IMR-90 (cell line): ENCODE results near the gene CCDC107. TPM values are rescaled to one million over a fixed set of nuclear protein-coding genes. Genes with fewer than 3 reads are reported as not detected.

Source experiments
- ATAC-seq: fragments of 200-7000 bp; cut with Tn5 transposase; 2 replicates; pipeline ENCODE4 v1.9.1; 2020; ENCODE audit warnings: low read depth, mild to moderate bottlenecking, moderate library complexity
- BruUV-seq: library from RNA; stranded (reverse); fragments of 400-500 nt; replicated peaks from 2 replicates; lab custom pipeline; 2021; lab: Mats Ljungman, UMichigan
- CTCF ChIA-PET: fragments of 300-600 bp; formaldehyde crosslinking; extraction: SDS; loops from one replicate; lab custom pipeline; 2021; ENCODE audit warnings: antibody characterized with exemption; lab: Yijun Ruan, JAX
- POLR2A ChIA-PET: fragments of 300-600 bp; sonication (Branson Sonifier 250); formaldehyde crosslinking; loops from one replicate; lab custom pipeline; 2022; ENCODE audit warnings: antibody characterized with exemption; ENCODE audit not compliant: unreplicated experiment; lab: Charles Lee
- DNase-seq: peaks from one replicate; pipeline ENCODE4 v3.0.0; 2013
- H2AFZ ChIP-seq: replicated peaks from 2 replicates; pipeline ENCODE3; 2013; ENCODE audit warnings: low read length, mild to moderate bottlenecking; ENCODE audit not compliant: poor library complexity
- H2AK5ac ChIP-seq: 2 replicates; pipeline ENCODE4 v1.6.1; 2013; ENCODE audit warnings: low read depth, low read length, inconsistent platforms
- H2AK9ac ChIP-seq: replicated peaks from 2 replicates; pipeline ENCODE3; 2013; ENCODE audit warnings: mild to moderate bottlenecking, low read depth, low read length, moderate library complexity; ENCODE audit not compliant: poor library complexity
- H2BK120ac ChIP-seq: 2 replicates; pipeline ENCODE4 v1.6.1; 2013; ENCODE audit warnings: low read depth, low read length, inconsistent platforms
- H2BK15ac ChIP-seq: 3 replicates; pipeline ENCODE4 v1.6.1; 2013; ENCODE audit warnings: low read depth, low read length, inconsistent platforms
- H2BK20ac ChIP-seq: 2 replicates; pipeline ENCODE4 v1.6.1; 2013; ENCODE audit warnings: low read depth, mild to moderate bottlenecking, inconsistent platforms, low read length, moderate library complexity
- H2BK5ac ChIP-seq: 2 replicates; pipeline ENCODE4 v1.6.1; 2013; ENCODE audit warnings: mild to moderate bottlenecking, low read depth, low read length, inconsistent platforms; ENCODE audit not compliant: poor library complexity, severe bottlenecking
- H3K14ac ChIP-seq: replicated peaks from 2 replicates; pipeline ENCODE4 v1.6.1; 2013; ENCODE audit warnings: low read depth, low read length, inconsistent platforms
- H3K18ac ChIP-seq: 2 replicates; pipeline ENCODE4 v1.6.1; 2013; ENCODE audit warnings: low read depth, low read length, control low read depth
- H3K23ac ChIP-seq: 2 replicates; pipeline ENCODE4 v1.6.1; 2013; ENCODE audit warnings: low read depth, low read length, inconsistent platforms
- H3K27ac ChIP-seq: 2 replicates; pipeline ENCODE4 v1.5.1; 2013; ENCODE audit warnings: mild to moderate bottlenecking, control low read depth, low read length; ENCODE audit not compliant: insufficient read depth
- H3K27me3 ChIP-seq: 2 replicates; pipeline ENCODE4 v1.6.1; 2013; ENCODE audit warnings: low read length; ENCODE audit not compliant: control insufficient read depth, insufficient read depth
- H3K36me3 ChIP-seq: 2 replicates; pipeline ENCODE4 v1.6.1; 2013; ENCODE audit warnings: low read length, mixed read lengths; ENCODE audit not compliant: control insufficient read depth, insufficient read depth
- H3K4ac ChIP-seq: 2 replicates; pipeline ENCODE4 v1.6.1; 2013; ENCODE audit warnings: low read depth, low read length, inconsistent platforms
- H3K4me1 ChIP-seq: 2 replicates; pipeline ENCODE4 v1.6.1; 2013; ENCODE audit warnings: low read length, mixed read lengths; ENCODE audit not compliant: control insufficient read depth, insufficient read depth
- H3K4me2 ChIP-seq: 2 replicates; pipeline ENCODE4 v1.6.1; 2013; ENCODE audit warnings: low read depth, mild to moderate bottlenecking, control low read depth, low read length, moderate library complexity
- H3K4me3 ChIP-seq: 2 replicates; pipeline ENCODE4 v1.5.1; 2013; ENCODE audit warnings: low read depth, mild to moderate bottlenecking, control low read depth, low read length, moderate library complexity; ENCODE audit not compliant: insufficient read depth
- H3K56ac ChIP-seq: 2 replicates; pipeline ENCODE4 v1.6.1; 2013; ENCODE audit warnings: low read length, inconsistent platforms; ENCODE audit not compliant: insufficient read depth; ENCODE audit errors: extremely low read depth
- H3K79me1 ChIP-seq, 2 experiments: 2 replicates each; pipeline ENCODE4 v1.6.1; 2013; ENCODE audit warnings: low read length in 2 of 2, inconsistent platforms in 1 of 2, low read depth in 1 of 2
- H3K9ac ChIP-seq: 2 replicates; pipeline ENCODE4 v1.6.1; 2013; ENCODE audit warnings: low read depth, low read length, control low read depth
- H3K9me1 ChIP-seq: 2 replicates; pipeline ENCODE4 v1.6.1; 2013; ENCODE audit warnings: low read length, inconsistent platforms; ENCODE audit not compliant: insufficient read depth
- H3K9me3 ChIP-seq: 2 replicates; pipeline ENCODE4 v1.6.1; 2013; ENCODE audit warnings: low read length; ENCODE audit not compliant: control insufficient read depth, insufficient read depth
- H4K20me1 ChIP-seq: 2 replicates; pipeline ENCODE4 v1.6.1; 2013; ENCODE audit warnings: low read length, inconsistent platforms; ENCODE audit not compliant: insufficient read depth
- H4K5ac ChIP-seq: 2 replicates; pipeline ENCODE4 v1.6.1; 2013; ENCODE audit warnings: mild to moderate bottlenecking, low read depth, low read length, control low read depth
- H4K8ac ChIP-seq, 2 experiments: 2 replicates each; pipeline ENCODE4 v1.6.1; 2013; ENCODE audit warnings: low read depth in 2 of 2, low read length in 2 of 2, control low read depth in 1 of 2, inconsistent platforms in 1 of 2
- H4K91ac ChIP-seq: 2 replicates; pipeline ENCODE4 v1.6.1; 2013; ENCODE audit warnings: low read depth, low read length, inconsistent platforms; ENCODE audit not compliant: insufficient read depth
- CEBPB ChIP-seq: IDR thresholded peaks from 2 replicates; pipeline ENCODE4 v1.6.1; 2012; ENCODE audit warnings: low read depth, low read length, improper control_type of control experiment
- FOS ChIP-seq: fragments of 150-350 bp; IDR thresholded peaks from 2 replicates; pipeline ENCODE4 v1.6.1; 2016; ENCODE audit warnings: low read depth, low read length
- MXI1 ChIP-seq: IDR thresholded peaks from 2 replicates; pipeline ENCODE4 v1.6.1; 2012; ENCODE audit warnings: low read depth, mild to moderate bottlenecking, low read length, moderate library complexity, borderline replicate concordance
- NFE2L2 ChIP-seq: fragments of 150-350 bp; IDR thresholded peaks from 2 replicates; pipeline ENCODE4 v1.6.1; 2016; ENCODE audit warnings: low read depth, mild to moderate bottlenecking, low read length
- POLR2A ChIP-seq: IDR thresholded peaks from 2 replicates; pipeline ENCODE4 v1.6.1; 2012; ENCODE audit warnings: mild to moderate bottlenecking, low read depth, low read length
- RFX5 ChIP-seq: IDR thresholded peaks from 2 replicates; pipeline ENCODE4 v1.8.0; 2012; ENCODE audit warnings: low read depth, mild to moderate bottlenecking, low read length, moderate library complexity
- WGBS, 2 experiments: methylation state at CpG; one replicate each; pipeline versions ENCODE4 v1.1.5 to v1.1.7; 2013; ENCODE audit warnings: missing lambda C conversion rate in 2 of 2; ENCODE audit not compliant: insufficient read length in 1 of 2; ENCODE audit errors: extremely low coverage in 2 of 2; 5-methylcytosine and 5-hydroxymethylcytosine counted together
- dilution Hi-C: fragments of 300-500 bp; cut with HindIII; formaldehyde crosslinking; loops from one replicate; pipeline ENCODE4 v1.14.3; 2018; ENCODE audit warnings: low sequenced_read_pairs; ENCODE audit not compliant: unreplicated experiment
- in situ Hi-C: fragments of 300-500 bp; cut with MboI; formaldehyde crosslinking; loops from 3 replicates; pipeline ENCODE4 v1.14.3; 2019; ENCODE audit warnings: low sequenced_read_pairs, inconsistent platforms, mixed read lengths
- intact Hi-C: fragments of 100-400 bp; cut with micrococcal nuclease; formaldehyde crosslinking; loops from 2 replicates; pipeline ENCODE4 v1.10.0; 2022
- polyA plus RNA-seq, 3 experiments: library from polyadenylated mRNA; depleted of rRNA; stranded (reverse); fragments of >200 nt; gene quantifications; 2 replicates each; pipeline ENCODE4 v1.2.3, GENCODE V29; 2012; ENCODE audit warnings: low replicate concordance in 1 of 3
- total RNA-seq: library from RNA; depleted of rRNA; stranded (reverse); fragments of >200 nt; gene quantifications from 2 replicates; pipeline ENCODE4 v1.2.3, GENCODE V29; 2012
- TF ChIP-seq, protein P1 (sequence below): fragments of 150-350 bp; IDR thresholded peaks from 2 replicates; pipeline ENCODE4 v1.6.1; 2017; ENCODE audit warnings: mild to moderate bottlenecking, antibody characterized with exemption, low read length, low read depth

CCDC107 gene
- total and polyA plus RNA-seq, 2 of the 4 experiments (the other 2 are of a cell fraction), result 6.8 to 21.1 TPM

DNA sequence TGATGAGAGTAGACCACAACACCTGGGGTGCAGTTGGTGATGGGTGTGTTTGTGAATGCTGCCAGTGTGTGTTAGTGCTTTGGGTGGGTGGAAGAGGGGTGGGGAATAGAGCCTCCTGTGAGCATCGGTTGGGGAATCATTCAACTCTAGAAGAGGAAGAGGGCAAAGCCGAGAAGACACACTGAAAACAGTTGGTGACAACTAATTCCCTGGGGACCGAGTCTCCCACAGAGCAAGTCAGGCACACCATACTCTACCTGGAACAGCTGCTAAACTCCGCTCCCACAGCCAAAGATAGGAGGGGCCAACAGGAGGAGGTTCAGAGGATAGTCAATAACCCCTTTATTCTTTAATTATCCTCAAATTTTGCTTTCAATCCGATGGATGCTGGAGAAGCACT, 8.5 kb downstream of the CCDC107 start:
- TF ChIP-seq, protein P1, sequence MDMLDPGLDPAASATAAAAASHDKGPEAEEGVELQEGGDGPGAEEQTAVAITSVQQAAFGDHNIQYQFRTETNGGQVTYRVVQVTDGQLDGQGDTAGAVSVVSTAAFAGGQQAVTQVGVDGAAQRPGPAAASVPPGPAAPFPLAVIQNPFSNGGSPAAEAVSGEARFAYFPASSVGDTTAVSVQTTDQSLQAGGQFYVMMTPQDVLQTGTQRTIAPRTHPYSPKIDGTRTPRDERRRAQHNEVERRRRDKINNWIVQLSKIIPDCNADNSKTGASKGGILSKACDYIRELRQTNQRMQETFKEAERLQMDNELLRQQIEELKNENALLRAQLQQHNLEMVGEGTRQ, result no peak
- TF ChIP-seq NFE2L2 (no peak), POLR2A (no peak), RFX5 (no peak), MXI1 (no peak), FOS (no peak), CEBPB (no peak)

More for the DNA sequence above, 8.5 kb downstream of the CCDC107 start:
- peaks cover 20 to 37% of the 10 kb centered on the region in 2 experiments; a peak in 3 of 4 replicates for H3K79me1 ChIP-seq
- ChIA-PET POLR2A (no interaction called here), CTCF (no interaction called here)
- no peak overlapping the region for H3K9ac ChIP-seq
- no peaks in the 10 kb centered on the region for H3K36me3 ChIP-seq
- H3K56ac ChIP-seq, result no peak overlapping the region
- no peak overlapping the region for H3K18ac ChIP-seq
- H3K14ac ChIP-seq, result 0 out of 2 replicates have a peak overlapping the region, but pooled peaks have one; percentile 0
- 0 out of 2 replicates have a peak overlapping the region, but pooled peaks have one; percentile 1 for H3K23ac ChIP-seq
- peak overlapping the region; percentile 46; the same call in 2 of the 3 replicates for H2BK15ac ChIP-seq
- H2BK5ac ChIP-seq, result no peak overlapping the region
- no peak overlapping the region for H2AK9ac ChIP-seq
- WGBS, 2 experiments, result 90% methylated on average over 2 of the region's 5 CpGs; no CpG with 5 or more reads in 1 of the 2 experiments
- peak overlapping the region; percentile 36; the same call in 1 of the 2 replicates for H4K91ac ChIP-seq
- intact Hi-C loops, result no loop called here
- peak overlapping the region in 1 of 2 experiments; percentile 63; a peak in 1 of 4 replicates for H4K8ac ChIP-seq
- no peak overlapping the region for H4K5ac ChIP-seq
- no peaks in the 10 kb centered on the region for H3K27me3 ChIP-seq
- no peak overlapping the region for H3K4me3 ChIP-seq
- peaks cover 22% of the 10 kb centered on the region for H3K4me1 ChIP-seq
- 0 out of 2 replicates have a peak overlapping the region, but pooled peaks have one; percentile 0 for H2BK120ac ChIP-seq
- ATAC-seq, result no peak
- in situ Hi-C loops, result no loop called here
- no peak overlapping the region for H2AFZ ChIP-seq
- DNase-seq, result no peak
- H4K20me1 ChIP-seq, result no peaks in the 10 kb centered on the region
- no peaks in the 10 kb centered on the region for H3K9me3 ChIP-seq
- no peak overlapping the region for H3K27ac ChIP-seq
- dilution Hi-C loops, result no loop called here
- BruUV-seq, result no TSS peak
- no peak overlapping the region for H3K4me2 ChIP-seq
- peak overlapping the region; percentile 12; the same call in 1 of the 2 replicates for H2AK5ac ChIP-seq
- H2BK20ac ChIP-seq, result no peak overlapping the region
- peaks cover 29% of the 10 kb centered on the region for H3K9me1 ChIP-seq
- peak overlapping the region; percentile 12 for H3K4ac ChIP-seq
